Activated T-helper 2 cell treated with anti-CD3 and anti-CD28 coated beads, Interferon-gamma antibody, Interleukin-2, Interleukin-4, amounts not matched to agents 10 μg/mL and 5 μg/mL and 100 μg/mL, durations not matched to agents 14 hours and 24 hours and 36 hours (primary cell): Measurements from ENCODE around the gene ZNF827. TPM values are rescaled to one million over a fixed set of nuclear protein-coding genes. Genes with fewer than 3 reads are reported as not detected.

ENCODE experiments used
- DNase-seq: peaks from one replicate; pipeline ENCODE4 v3.0.0; 2021; ENCODE audit warnings: low spot score
- H3K27ac Mint-ChIP-seq: one replicate; pipeline ENCODE4 v1.8.0; 2021; ENCODE audit warnings: mixed read lengths
- H3K27me3 Mint-ChIP-seq: one replicate; pipeline ENCODE4 v1.8.0; 2021; ENCODE audit warnings: low read depth, mixed read lengths
- H3K36me3 Mint-ChIP-seq: one replicate; pipeline ENCODE4 v1.8.0; 2021; ENCODE audit warnings: low read depth, mixed read lengths
- H3K4me1 Mint-ChIP-seq: one replicate; pipeline ENCODE4 v1.8.0; 2021; ENCODE audit warnings: low read depth, mixed read lengths
- H3K4me3 Mint-ChIP-seq: one replicate; pipeline ENCODE4 v1.8.0; 2021; ENCODE audit warnings: low read depth, mild to moderate bottlenecking, moderate library complexity, mixed read lengths
- H3K9me3 Mint-ChIP-seq: one replicate; pipeline ENCODE4 v1.8.0; 2021; ENCODE audit warnings: mixed read lengths
- intact Hi-C: fragments of 100-400 bp; cut with micrococcal nuclease; formaldehyde crosslinking; loops from one replicate; pipeline ENCODE4 v1.15.1; 2023
- total RNA-seq: library from RNA; stranded (reverse); gene quantifications from 2 replicates; pipeline ENCODE4 v1.2.3, GENCODE V29; 2022

ZNF827 gene
- total RNA-seq, 1 donor from 2014 or later, result 41.3 TPM

DNA sequence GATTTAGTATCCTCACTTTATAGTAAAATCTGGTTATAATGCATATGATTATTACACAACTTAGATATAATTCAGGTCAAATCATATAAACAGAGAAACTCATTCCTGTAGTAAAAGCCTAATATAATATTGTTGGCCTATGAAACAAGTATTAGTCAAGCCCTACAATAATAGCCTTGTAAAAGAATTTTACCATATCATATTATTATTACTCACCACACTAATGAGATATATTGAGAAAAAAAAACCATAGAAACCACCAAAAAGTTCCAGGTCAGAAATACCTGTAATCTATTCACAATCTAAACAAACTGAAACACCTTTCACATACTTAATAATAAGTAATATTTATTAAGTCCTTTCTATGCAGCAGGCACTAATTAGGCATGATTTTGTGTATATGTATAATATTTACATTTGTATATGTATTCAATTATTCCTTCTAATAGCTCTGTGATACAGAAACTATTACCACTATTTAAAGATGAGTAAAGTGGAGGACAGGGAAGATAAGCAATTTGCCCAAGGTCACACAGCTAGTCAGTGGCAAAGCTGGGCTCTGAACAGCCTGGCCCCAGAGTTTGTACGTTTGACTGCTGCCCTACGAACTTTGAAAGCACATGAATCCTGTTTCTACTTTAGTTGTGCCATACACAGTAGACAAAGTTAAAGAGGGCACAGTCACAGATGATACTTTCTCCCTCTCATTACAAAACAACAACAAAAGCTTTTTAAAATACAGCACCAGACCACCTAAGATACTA is 9.0 kb downstream of the ZNF827 start:
- H3K27me3 Mint-ChIP-seq, result no peaks in the 10 kb centered on the region
- H3K4me1 Mint-ChIP-seq, result peaks cover 46% of the 10 kb centered on the region
- peak overlapping the region; percentile 15 for H3K27ac Mint-ChIP-seq
- no peak overlapping the region for H3K4me3 Mint-ChIP-seq
- intact Hi-C loops, result loop anchor here (10.0 kb wide), 1 partner anchor 835 kb away; the partner anchor contains the start of genes ABCE1 and ANAPC10
- peaks cover 18% of the 10 kb centered on the region for H3K9me3 Mint-ChIP-seq
- H3K36me3 Mint-ChIP-seq, result peaks cover 55% of the 10 kb centered on the region
- no peak for DNase-seq

DNA sequence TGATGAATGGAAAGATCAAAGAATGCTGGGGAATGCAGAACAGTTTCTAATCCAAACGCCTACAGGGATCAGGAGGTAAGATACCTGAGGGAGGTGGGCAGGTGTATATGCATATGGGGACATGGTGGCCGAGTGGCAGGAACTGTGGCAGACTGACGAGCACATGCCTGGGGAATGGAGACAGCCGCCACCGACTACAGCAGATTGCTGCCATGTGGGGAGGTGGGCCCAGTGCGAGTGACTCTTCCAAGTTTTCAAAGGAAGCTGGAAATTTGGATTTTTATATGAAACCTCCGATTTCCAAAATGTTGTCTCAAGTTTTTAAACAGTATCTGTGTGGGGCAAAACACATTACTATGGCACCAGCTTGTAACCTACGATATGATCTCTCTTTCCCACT is 9.9 kb downstream of the ZNF827 start:
- intact Hi-C loops, result no loop called here
- Mint-ChIP-seq H3K9me3 (peaks cover 22% of the 10 kb centered on the region), H3K27ac (no peak overlapping the region), H3K27me3 (no peaks in the 10 kb centered on the region), H3K4me3 (no peak overlapping the region), H3K4me1 (peaks cover 41% of the 10 kb centered on the region), H3K36me3 (peaks cover 60% of the 10 kb centered on the region)
- no peak for DNase-seq

DNA sequence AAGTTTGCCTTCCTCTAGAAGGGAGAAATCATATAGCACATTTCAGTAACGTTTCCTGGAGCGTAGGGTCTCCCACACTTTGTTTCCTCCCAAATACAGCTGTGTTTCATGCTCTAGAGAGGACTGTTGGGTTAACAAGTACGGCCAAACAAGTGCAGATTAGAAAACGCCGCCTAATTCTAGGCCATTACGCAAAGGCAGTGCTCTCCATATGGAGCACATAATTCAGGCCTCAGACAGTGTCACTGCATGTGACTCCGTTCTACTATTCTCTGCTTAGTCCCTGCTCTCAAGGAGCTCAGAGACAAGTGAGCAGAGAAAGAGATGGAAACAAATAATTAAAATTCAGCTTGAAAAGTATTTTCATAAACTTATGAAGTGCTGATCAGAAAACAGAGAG is 11.6 kb downstream of the ZNF827 start:
- Mint-ChIP-seq H3K4me1 (peaks cover 37% of the 10 kb centered on the region), H3K27ac (no peak overlapping the region), H3K4me3 (no peak overlapping the region), H3K36me3 (peaks cover 51% of the 10 kb centered on the region), H3K9me3 (peaks cover 22% of the 10 kb centered on the region), H3K27me3 (no peaks in the 10 kb centered on the region)
- no peak for DNase-seq
- intact Hi-C loops, result no loop called here

DNA sequence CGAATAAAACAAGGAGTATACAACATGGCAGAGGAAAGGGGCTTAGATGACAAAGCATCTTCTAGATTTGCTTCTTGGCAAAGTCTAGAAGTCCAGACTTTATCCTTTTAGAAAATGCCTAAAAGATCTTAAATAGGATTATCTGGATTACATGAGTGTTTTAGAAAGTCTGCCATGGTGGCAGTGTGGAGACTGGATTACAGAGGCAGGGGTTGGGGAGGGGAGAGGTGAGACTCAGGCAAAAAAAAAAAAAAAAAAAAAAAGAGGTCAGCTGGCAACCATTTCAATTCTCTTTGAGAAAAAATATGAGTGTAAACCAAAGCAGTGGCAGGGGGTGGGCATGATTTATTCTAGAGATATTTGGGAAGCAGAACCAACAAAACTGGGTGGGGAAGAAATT is 17.4 kb downstream of the ZNF827 start:
- no peak for DNase-seq
- intact Hi-C loops, result no loop called here
- Mint-ChIP-seq H3K4me3 (no peak overlapping the region), H3K36me3 (peaks cover 40% of the 10 kb centered on the region), H3K27me3 (no peaks in the 10 kb centered on the region), H3K4me1 (peaks cover 24% of the 10 kb centered on the region), H3K27ac (no peak overlapping the region), H3K9me3 (peaks cover 19% of the 10 kb centered on the region)

DNA sequence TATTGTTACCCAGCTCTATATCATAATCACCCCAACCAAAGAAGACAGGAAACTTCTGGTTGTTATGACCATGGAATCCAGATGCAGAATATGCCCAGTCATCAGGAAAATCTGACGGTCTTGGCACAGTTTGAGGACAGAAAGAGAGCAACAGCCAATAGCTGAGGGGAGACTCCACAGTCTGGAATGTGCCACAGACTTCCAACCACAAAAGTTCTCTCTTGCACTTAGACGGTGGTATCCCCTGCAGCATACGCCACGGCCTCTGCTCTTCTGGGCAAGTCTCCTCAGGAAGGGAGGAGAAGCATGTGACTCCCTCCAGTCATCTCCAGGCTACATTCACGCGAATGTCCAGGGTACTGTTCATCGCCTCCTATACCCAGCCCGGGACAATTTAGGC is 18.4 kb downstream of the ZNF827 start:
- no peak overlapping the region for H3K27ac Mint-ChIP-seq
- no peaks in the 10 kb centered on the region for H3K27me3 Mint-ChIP-seq

DNA sequence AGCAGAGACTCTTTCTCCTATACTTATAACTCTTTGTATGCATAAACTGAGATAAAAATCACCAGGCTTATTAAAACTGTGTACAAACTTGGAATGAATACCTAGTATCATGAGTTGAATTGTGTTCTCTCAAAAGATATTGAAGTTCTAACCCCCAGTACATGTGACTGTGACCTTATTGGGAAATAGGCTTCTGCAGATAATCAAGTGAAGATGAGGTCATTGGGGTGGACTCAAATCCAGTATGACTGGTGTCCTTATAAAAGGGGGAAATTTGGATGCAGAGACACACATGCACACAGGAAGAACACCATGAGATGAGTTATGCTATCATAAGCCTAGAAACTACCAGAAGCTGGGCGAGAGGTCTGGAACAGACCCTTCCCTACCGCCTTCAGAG is 26.2 kb downstream of the ZNF827 start:
- DNase-seq, result no peak
- no peak overlapping the region for H3K4me3 Mint-ChIP-seq
- no peak overlapping the region for H3K27ac Mint-ChIP-seq
- no peaks in the 10 kb centered on the region for H3K9me3 Mint-ChIP-seq
- intact Hi-C loops, result no loop called here
- no peaks in the 10 kb centered on the region for H3K27me3 Mint-ChIP-seq
- H3K36me3 Mint-ChIP-seq, result peaks cover 32% of the 10 kb centered on the region
- peaks cover 6% of the 10 kb centered on the region for H3K4me1 Mint-ChIP-seq

More for the DNA sequence above, 18.4 kb downstream of the ZNF827 start:
- Mint-ChIP-seq H3K36me3 (peaks cover 38% of the 10 kb centered on the region), H3K4me1 (peaks cover 21% of the 10 kb centered on the region), H3K9me3 (peaks cover 9% of the 10 kb centered on the region), H3K4me3 (no peak overlapping the region)
- DNase-seq, result no peak
- intact Hi-C loops, result no loop called here

DNA sequence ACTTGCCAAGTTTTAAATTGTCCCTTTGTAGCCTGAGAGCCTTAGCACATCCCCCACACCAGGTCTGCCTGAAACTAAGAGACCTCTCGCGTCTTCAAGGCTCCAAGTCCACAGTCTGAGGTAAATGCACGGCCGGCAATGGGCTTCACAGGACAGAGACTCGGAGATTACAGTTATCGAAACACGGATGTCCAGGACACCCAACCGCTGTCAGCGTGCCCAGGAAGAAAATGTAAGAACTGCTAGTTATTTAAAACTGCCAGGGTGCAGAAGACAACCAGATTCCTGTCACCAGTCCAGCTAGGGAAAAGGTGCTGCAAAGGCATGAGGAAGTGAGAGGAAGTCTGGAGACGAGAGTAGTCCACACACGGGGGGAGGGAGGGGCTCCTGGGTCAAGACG is 28.9 kb downstream of the ZNF827 start:
- intact Hi-C loops, result no loop called here
- DNase-seq, result no peak
- Mint-ChIP-seq H3K4me1 (peaks cover 15% of the 10 kb centered on the region), H3K36me3 (peaks cover 19% of the 10 kb centered on the region), H3K9me3 (no peaks in the 10 kb centered on the region), H3K4me3 (no peak overlapping the region), H3K27ac (no peak overlapping the region), H3K27me3 (no peaks in the 10 kb centered on the region)

DNA sequence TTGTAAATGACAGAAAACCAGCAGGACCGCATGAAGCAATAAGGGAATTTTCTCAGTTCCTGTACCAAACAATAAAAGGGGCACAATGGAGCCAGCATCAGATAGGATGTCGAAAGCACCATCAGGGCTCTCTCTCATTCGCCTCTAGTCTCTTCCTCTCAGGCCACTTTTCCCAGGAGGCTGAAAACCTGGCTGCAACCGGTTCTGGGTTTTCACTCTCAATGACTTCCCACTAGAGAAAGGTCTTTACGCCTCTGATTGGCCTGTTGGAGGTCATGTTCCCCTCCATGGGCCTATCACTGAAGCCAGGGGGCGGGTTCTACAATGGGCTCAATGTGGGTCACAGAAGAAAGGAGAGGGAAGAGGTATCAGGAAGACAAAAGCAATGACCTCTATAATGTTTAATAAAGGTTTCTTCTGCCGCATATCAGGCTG is 29.3 kb downstream of the ZNF827 start:
- Mint-ChIP-seq H3K27ac (no peak overlapping the region), H3K4me1 (peaks cover 15% of the 10 kb centered on the region), H3K9me3 (no peaks in the 10 kb centered on the region), H3K27me3 (no peaks in the 10 kb centered on the region), H3K4me3 (no peak overlapping the region), H3K36me3 (peaks cover 18% of the 10 kb centered on the region)
- DNase-seq, result no peak
- intact Hi-C loops, result no loop called here

DNA sequence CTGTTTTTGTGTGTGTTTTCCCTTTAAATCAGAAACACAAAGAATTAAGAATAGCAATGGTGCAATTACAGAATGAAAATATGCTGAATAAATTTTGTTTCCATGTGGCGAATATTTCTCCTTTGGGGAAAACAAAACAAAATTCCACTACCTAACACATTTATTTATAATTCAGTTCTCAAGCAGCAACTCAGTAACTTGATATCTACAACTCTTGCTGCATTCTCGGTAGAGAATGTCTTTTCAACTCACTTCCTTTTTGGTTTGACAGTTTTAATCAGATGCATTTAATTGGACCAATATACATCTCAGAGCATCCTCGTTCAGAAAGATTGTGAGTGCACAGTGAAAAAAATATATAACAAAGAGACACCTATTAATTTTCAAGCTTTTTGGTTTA is 30.8 kb downstream of the ZNF827 start:
- H3K4me3 Mint-ChIP-seq, result no peak overlapping the region
- DNase-seq, result no peak
- peaks cover 17% of the 10 kb centered on the region for H3K4me1 Mint-ChIP-seq
- H3K9me3 Mint-ChIP-seq, result no peaks in the 10 kb centered on the region
- intact Hi-C loops, result no loop called here
- H3K36me3 Mint-ChIP-seq, result peaks cover 13% of the 10 kb centered on the region
- H3K27me3 Mint-ChIP-seq, result no peaks in the 10 kb centered on the region
- no peak overlapping the region for H3K27ac Mint-ChIP-seq

DNA sequence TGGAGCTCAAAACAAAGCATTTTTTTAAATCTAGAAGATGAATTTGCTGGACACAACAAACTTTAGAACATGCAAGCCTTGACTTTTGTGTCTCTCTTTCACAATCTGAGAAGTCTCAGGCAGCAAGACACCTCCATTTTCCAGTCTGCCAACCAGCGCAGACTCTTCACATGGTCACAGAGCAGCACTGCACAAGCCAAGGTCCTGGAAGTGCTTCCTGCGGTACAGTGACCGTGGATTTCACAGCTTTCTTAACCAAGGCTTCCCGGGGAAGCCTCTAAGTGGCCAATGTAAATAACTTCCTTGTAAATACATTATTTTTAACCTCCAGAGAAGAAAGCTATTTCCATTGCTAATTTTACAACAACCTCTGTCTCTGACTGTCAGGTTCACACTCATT is 31.2 kb downstream of the ZNF827 start:
- no peak overlapping the region for H3K4me3 Mint-ChIP-seq
- DNase-seq, result no peak
- H3K9me3 Mint-ChIP-seq, result no peaks in the 10 kb centered on the region
- peaks cover 17% of the 10 kb centered on the region for H3K4me1 Mint-ChIP-seq
- no peaks in the 10 kb centered on the region for H3K27me3 Mint-ChIP-seq
- H3K36me3 Mint-ChIP-seq, result peaks cover 15% of the 10 kb centered on the region
- intact Hi-C loops, result no loop called here
- H3K27ac Mint-ChIP-seq, result no peak overlapping the region

DNA sequence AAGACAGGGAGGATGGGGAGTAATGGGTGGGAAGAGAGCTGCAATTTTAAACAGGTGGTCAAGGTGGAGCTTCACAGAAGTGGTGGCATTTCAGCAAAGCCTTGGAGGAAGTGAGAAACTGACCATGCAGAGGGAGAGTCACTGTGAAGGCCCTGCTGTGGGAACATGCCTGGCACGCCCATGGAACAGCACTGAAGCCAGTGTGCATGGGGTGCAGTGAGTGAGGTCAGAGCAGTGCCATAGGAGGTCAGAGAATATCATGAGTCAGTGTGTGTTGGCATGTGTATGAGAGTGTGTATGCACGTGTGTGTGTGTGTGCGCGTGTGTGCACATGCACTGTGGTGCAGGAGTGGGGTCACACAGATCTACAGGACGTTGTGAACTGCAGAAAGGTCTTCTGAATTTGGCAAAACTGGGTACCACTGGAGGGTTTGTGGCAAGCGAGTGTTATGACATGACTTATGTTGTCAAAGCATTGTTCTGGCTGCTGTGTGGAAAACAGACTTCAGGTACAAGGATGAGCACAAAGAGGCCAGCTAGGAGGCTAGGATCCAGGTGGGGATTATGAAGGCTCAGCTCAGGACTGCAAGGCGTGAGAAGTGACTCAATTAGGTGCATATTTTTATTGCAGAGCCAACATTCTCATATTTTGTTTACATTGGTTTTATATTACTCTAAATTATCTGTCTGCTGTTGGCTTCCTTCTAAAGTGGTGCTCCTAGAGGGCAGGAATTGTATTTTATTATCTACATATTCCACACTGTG is 34.0 kb downstream of the ZNF827 start:
- Mint-ChIP-seq H3K36me3 (peaks cover 36% of the 10 kb centered on the region), H3K4me1 (peaks cover 18% of the 10 kb centered on the region), H3K27me3 (no peaks in the 10 kb centered on the region), H3K27ac (no peak overlapping the region), H3K4me3 (no peak overlapping the region), H3K9me3 (no peaks in the 10 kb centered on the region)
- no peak for DNase-seq
- intact Hi-C loops, result no loop called here

DNA sequence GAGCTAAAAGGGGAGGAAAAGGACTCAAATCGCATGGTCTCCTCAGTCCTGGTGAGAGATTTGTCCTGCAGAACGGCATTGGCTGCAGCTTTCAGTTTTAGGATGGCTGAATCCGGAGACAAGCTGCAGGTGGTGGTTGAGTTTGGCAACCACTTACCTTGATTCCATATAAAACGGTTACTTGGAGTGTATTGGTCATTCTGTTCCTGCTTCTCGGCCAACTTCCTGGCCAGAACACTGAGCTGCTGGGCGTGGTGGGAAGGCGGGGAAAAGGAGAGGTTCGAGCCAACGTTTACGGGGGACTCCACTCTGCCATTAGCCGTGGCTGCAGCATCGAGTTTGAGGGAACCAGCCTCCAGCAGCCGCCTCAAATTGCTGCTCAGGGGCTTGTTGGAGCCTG is 36.1 kb downstream of the ZNF827 start:
- DNase-seq, result no peak
- peaks cover 16% of the 10 kb centered on the region for H3K4me1 Mint-ChIP-seq
- H3K36me3 Mint-ChIP-seq, result peaks cover 33% of the 10 kb centered on the region
- no peaks in the 10 kb centered on the region for H3K27me3 Mint-ChIP-seq
- H3K4me3 Mint-ChIP-seq, result no peak overlapping the region
- H3K9me3 Mint-ChIP-seq, result no peaks in the 10 kb centered on the region
- intact Hi-C loops, result no loop called here
- H3K27ac Mint-ChIP-seq, result no peak overlapping the region

DNA sequence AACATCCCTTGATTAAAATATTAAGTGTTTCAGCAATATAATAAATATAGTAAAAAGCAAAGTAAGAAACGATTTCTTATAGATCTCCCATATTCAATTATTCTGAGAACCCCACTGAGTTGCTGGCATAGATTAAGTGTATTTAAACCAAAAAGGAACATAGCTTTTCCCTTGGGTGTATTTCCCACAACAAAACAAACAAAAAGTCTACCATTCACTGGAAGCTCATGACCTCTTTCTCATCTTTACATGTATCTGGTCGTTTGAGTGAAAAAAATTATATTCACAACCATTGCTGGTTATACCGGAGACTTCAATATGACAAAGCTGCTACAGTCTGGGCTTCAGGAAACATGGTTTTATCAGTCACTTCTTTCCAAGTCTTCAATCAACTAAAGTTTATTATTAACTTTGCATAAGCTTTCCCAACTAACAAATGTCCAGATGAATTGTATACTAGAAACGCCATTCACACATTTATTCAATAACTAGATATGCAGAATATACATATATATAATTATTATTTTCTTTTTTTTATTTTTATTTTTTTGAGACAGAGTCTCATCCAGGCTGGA is 38.6 kb downstream of the ZNF827 start:
- Mint-ChIP-seq H3K27me3 (no peaks in the 10 kb centered on the region), H3K27ac (no peak overlapping the region), H3K36me3 (peaks cover 40% of the 10 kb centered on the region), H3K4me3 (no peak overlapping the region), H3K9me3 (no peaks in the 10 kb centered on the region), H3K4me1 (peaks cover 19% of the 10 kb centered on the region)
- intact Hi-C loops, result loop anchor here (5.0 kb wide), 1 partner anchor 37 kb away; the partner anchor contains the start of gene ZNF827
- DNase-seq, result no peak
